SK-N-SH (cell line): Measurements from ENCODE around the gene SPI1. TPM values are rescaled to one million over a fixed set of nuclear protein-coding genes. Genes with fewer than 3 reads are reported as not detected.

Source experiments
- CTCF ChIA-PET: fragments of 300-600, 350-600 bp; formaldehyde crosslinking; extraction: SDS; loops from one replicate; lab custom pipeline; 2021; lab: Yijun Ruan, JAX
- POLR2A ChIA-PET: fragments of 350-600 bp; sonication (Branson Sonifier 250); formaldehyde crosslinking; extraction: SDS; loops from one replicate; lab custom pipeline; 2020; ENCODE audit warnings: antibody characterized with exemption, inconsistent platforms; lab: Yijun Ruan, JAX
- DNase-seq: peaks from one replicate; pipeline ENCODE4 v3.0.0; 2012
- H2AFZ ChIP-seq: fragments of 200-600 bp; sonication (generic); 2 replicates; pipeline ENCODE4 v1.8.1; 2016; ENCODE audit warnings: antibody characterized with exemption, mild to moderate bottlenecking, low read depth
- H3F3A ChIP-seq: fragments of 200-600 bp; sonication (generic); replicated peaks from 2 replicates; pipeline ENCODE3; 2016; ENCODE audit warnings: antibody characterized with exemption, mild to moderate bottlenecking; ENCODE audit not compliant: insufficient read depth
- H3K27ac ChIP-seq, 2 experiments: fragments of 200-500 bp in 1 of 2; fragments of 200-600 bp in 1 of 2; sonication (Bioruptor generic) in 1 of 2; sonication (generic), shearing (Covaris generic) in 1 of 2; 2 replicates each; pipeline versions ENCODE4 v1.5.1 to v1.6.1; 2014 to 2016; ENCODE audit warnings: low read depth in 2 of 2, inconsistent platforms in 1 of 2, low read length in 1 of 2, mild to moderate bottlenecking in 1 of 2, mixed read lengths in 1 of 2
- H3K27me3 ChIP-seq: fragments of 200-600 bp; sonication (generic), shearing (Covaris generic); 2 replicates; pipeline ENCODE4 v1.6.1; 2016; ENCODE audit warnings: mixed run types; ENCODE audit not compliant: insufficient read depth
- H3K36me3 ChIP-seq, 2 experiments: fragments of 200-500 bp in 1 of 2; fragments of 200-600 bp in 1 of 2; sonication (Bioruptor generic) in 1 of 2; sonication (generic) in 1 of 2; replicated peaks in 1 of 2; 2 replicates each; pipeline versions ENCODE3 to v1.5.1; 2014 to 2016; ENCODE audit warnings: low read length in 1 of 2, mild to moderate bottlenecking in 1 of 2; ENCODE audit not compliant: insufficient read depth in 2 of 2, control insufficient read depth in 1 of 2
- H3K4me1 ChIP-seq, 2 experiments: fragments of 200-500 bp in 1 of 2; fragments of 200-600 bp in 1 of 2; sonication (Bioruptor generic) in 1 of 2; sonication (generic), shearing (Covaris generic) in 1 of 2; 2 replicates each; pipeline versions ENCODE4 v1.5.1 to v1.6.1; 2014 to 2016; ENCODE audit warnings: low read depth in 1 of 2, low read length in 1 of 2, mixed run types in 1 of 2; ENCODE audit not compliant: insufficient read depth in 2 of 2, control insufficient read depth in 1 of 2
- H3K4me2 ChIP-seq: fragments of 200-600 bp; sonication (generic), shearing (Covaris generic); 2 replicates; pipeline ENCODE4 v1.6.1; 2017; ENCODE audit warnings: mixed run types
- H3K4me3 ChIP-seq, 2 experiments: fragments of 200-500 bp in 1 of 2; fragments of 200-600 bp in 1 of 2; sonication (Bioruptor generic) in 1 of 2; sonication (generic), shearing (Covaris generic) in 1 of 2; 2 replicates each; pipeline versions ENCODE4 v1.5.1 to v1.8.1; 2014 to 2016; ENCODE audit warnings: low read depth in 2 of 2, inconsistent platforms in 1 of 2, low read length in 1 of 2, mild to moderate bottlenecking in 1 of 2, mixed read lengths in 1 of 2, moderate library complexity in 1 of 2
- H3K79me2 ChIP-seq: fragments of 200-600 bp; sonication (generic); 2 replicates; pipeline ENCODE4 v1.8.1; 2017; ENCODE audit warnings: mild to moderate bottlenecking; ENCODE audit not compliant: insufficient read depth
- H3K9ac ChIP-seq: fragments of 200-600 bp; sonication (generic); 2 replicates; pipeline ENCODE4 v1.6.1; 2017; ENCODE audit warnings: mixed run types
- H3K9me2 ChIP-seq: fragments of 200-600 bp; sonication (generic); 2 replicates; pipeline ENCODE4 v1.6.1; 2017; ENCODE audit warnings: mixed run types
- H3K9me3 ChIP-seq: fragments of 200-600 bp; sonication (generic); 2 replicates; pipeline ENCODE4 v1.6.1; 2017; ENCODE audit warnings: mixed run types, mild to moderate bottlenecking, moderate library complexity
- H4K20me1 ChIP-seq: fragments of 200-600 bp; sonication (generic); 2 replicates; pipeline ENCODE4 v1.6.1; 2017; ENCODE audit warnings: mild to moderate bottlenecking, mixed run types; ENCODE audit not compliant: insufficient read depth
- CHD2 ChIP-seq: fragments of 150-350 bp; IDR thresholded peaks from 2 replicates; pipeline ENCODE4 v1.6.1; 2018; ENCODE audit warnings: low read length; ENCODE audit not compliant: partially characterized antibody
- EZH2phosphoT487 ChIP-seq: fragments of 200-600 bp; sonication (generic); IDR thresholded peaks from 2 replicates; pipeline ENCODE4 v1.6.1; 2017; ENCODE audit warnings: low read depth, mixed run types, mild to moderate bottlenecking, antibody characterized with exemption, moderate library complexity, borderline replicate concordance
- FOXM1 ChIP-seq: IDR thresholded peaks from 2 replicates; pipeline ENCODE4 v1.4.0; 2012; ENCODE audit warnings: low read depth, mild to moderate bottlenecking
- MEF2A ChIP-seq: IDR thresholded peaks from 2 replicates; pipeline ENCODE4 v1.4.0; 2012; ENCODE audit warnings: low read depth, borderline replicate concordance
- NFIC ChIP-seq: IDR thresholded peaks from 2 replicates; pipeline ENCODE4 v1.4.0; 2012; ENCODE audit warnings: borderline replicate concordance
- POLR2AphosphoS5 ChIP-seq: IDR thresholded peaks from 2 replicates; pipeline ENCODE4 v1.6.1; 2012; ENCODE audit warnings: low read depth, low read length
- RAD21 ChIP-seq: IDR thresholded peaks from 2 replicates; pipeline ENCODE4 v1.6.1; 2012; ENCODE audit warnings: mild to moderate bottlenecking, low read length
- TEAD4 ChIP-seq: IDR thresholded peaks from 2 replicates; pipeline ENCODE4 v1.4.0; 2012; ENCODE audit warnings: mild to moderate bottlenecking, borderline replicate concordance; ENCODE audit not compliant: insufficient read depth
- YY1 ChIP-seq: IDR thresholded peaks from 2 replicates; pipeline ENCODE4 v1.4.0; 2012; ENCODE audit warnings: low read depth, mild to moderate bottlenecking
- WGBS: methylation state at CpG from one replicate; pipeline ENCODE4 v1.1.6; 2017; ENCODE audit warnings: low lambda C conversion rate; 5-methylcytosine and 5-hydroxymethylcytosine counted together
- polyA plus RNA-seq, 3 experiments: library from polyadenylated mRNA; depleted of rRNA; stranded (reverse); fragments of >200 nt; gene quantifications; 2 replicates each; pipeline ENCODE4 v1.2.3, GENCODE V29; 2012
- TF ChIP-seq, protein P1 (sequence below): IDR thresholded peaks from 2 replicates; pipeline ENCODE4 v1.4.0; 2012; ENCODE audit warnings: low read depth
- TF ChIP-seq, protein P2 (sequence below): IDR thresholded peaks from 2 replicates; pipeline ENCODE4 v1.4.0; 2012; ENCODE audit warnings: low read depth, borderline replicate concordance
- TF ChIP-seq, protein P3 (sequence below): IDR thresholded peaks from 2 replicates; pipeline ENCODE4 v1.4.0; 2012; ENCODE audit warnings: low read depth, borderline replicate concordance
- TF ChIP-seq, protein P4 (sequence below): fragments of 150-350 bp; IDR thresholded peaks from 2 replicates; pipeline ENCODE4 v1.6.1; 2016; ENCODE audit warnings: mild to moderate bottlenecking, low read depth, low read length
- TF ChIP-seq, protein P5 (sequence below): IDR thresholded peaks from 2 replicates; pipeline ENCODE4 v1.6.1; 2012; ENCODE audit warnings: mild to moderate bottlenecking, low read depth, low read length, moderate library complexity

Gene SPI1
- polyA plus RNA-seq, 1 of the 3 experiments (the other 2 are of a cell fraction): not detected

DNA sequence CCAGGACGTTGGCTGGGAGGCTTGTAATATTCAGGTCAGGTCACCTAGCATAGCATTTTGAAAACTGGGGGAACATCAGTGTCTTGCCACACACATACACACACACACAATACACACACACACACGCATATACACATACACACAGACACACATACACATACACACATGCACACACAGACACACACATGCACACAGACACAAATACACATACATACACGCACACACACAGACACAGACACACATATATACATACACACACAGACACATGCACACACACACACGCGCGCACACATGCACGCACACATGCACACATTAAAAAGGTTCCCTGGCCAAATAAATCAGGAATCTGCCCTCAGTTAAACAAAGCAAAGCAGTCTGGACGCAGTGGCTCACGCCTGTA, 38.3 kb downstream of the SPI1 start:
- POLR2A ChIA-PET: no interaction called here
- Histone ChIP-seq H3K4me2 (no peak overlapping the region), H3K79me2 (no peaks in the 10 kb centered on the region), H3K27ac (no peak overlapping the region), H3F3A (no peaks in the 10 kb centered on the region), H3K4me1 (no peaks in the 10 kb centered on the region), H3K9me3 (no peaks in the 10 kb centered on the region), H4K20me1 (no peaks in the 10 kb centered on the region), H3K27me3 (no peaks in the 10 kb centered on the region)
- WGBS: 88% methylated on average over 8 of the region's 9 CpGs
- CTCF ChIA-PET: interaction anchor here (1.0 to 1.3 kb wide), 2 partner anchors 81 kb away, joined by 3 read pairs; no protein-coding TSS in a partner anchor
- TF ChIP-seq, protein P1, sequence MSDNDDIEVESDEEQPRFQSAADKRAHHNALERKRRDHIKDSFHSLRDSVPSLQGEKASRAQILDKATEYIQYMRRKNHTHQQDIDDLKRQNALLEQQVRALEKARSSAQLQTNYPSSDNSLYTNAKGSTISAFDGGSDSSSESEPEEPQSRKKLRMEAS: no peak
- no peak for TF ChIP-seq CHD2
- no peak for TF ChIP-seq MEF2A
- TF ChIP-seq, all 33 proteins: peak for 0
- Histone ChIP-seq H2AFZ (no peak overlapping the region), H3K4me3 (no peak overlapping the region), H3K9ac (no peak overlapping the region), H3K9me2 (no peaks in the 10 kb centered on the region), H3K36me3 (no peaks in the 10 kb centered on the region)
- no peak for DNase-seq

DNA sequence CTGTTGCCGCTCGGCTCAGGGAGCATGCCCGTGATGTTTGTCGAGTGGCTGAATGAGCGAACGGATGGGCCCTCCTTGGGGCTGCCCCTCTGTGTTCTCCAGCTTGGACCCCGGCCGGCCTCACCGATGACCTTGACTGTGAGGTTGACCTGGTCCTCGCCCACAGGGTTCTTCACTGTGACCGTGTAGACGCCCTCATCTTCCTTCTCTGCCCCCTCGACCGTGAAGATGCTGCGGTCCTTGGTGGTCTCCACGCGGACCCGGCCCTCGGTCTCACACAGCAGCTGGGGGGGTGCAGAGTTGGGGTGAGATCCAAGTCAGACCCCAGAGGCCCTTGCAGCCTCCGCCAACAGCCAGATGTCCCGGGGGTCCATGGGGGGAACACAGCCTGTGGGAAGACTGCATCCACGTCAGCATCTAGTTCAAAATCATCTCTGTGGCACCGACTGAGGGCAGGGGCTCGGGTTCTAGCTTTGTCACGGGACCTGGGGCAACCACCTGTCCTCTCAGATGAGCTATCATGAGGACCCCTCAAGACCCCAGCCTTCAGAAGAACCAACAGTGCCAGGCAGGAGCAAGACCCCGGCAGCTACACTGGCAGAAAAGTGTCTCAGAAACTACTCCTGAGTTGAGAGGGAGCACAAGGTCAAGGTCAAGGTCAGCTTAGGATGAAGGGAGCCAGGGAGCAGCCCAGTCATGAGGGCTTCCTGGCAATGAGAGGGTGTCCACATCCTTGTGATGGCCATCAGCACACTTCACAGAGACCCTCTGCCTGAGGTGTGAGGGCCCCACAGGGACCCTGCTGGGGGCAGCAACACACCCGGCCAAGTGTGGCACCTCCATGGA, 39.7 kb downstream of the SPI1 start:
- Histone ChIP-seq H2AFZ (no peak overlapping the region), H3K27ac (no peak overlapping the region), H3K79me2 (no peaks in the 10 kb centered on the region), H3K9ac (no peak overlapping the region), H3K9me3 (no peaks in the 10 kb centered on the region), H3K27me3 (no peaks in the 10 kb centered on the region), H3F3A (no peaks in the 10 kb centered on the region), H3K36me3 (no peaks in the 10 kb centered on the region), H3K9me2 (no peaks in the 10 kb centered on the region), H4K20me1 (no peaks in the 10 kb centered on the region), H3K4me3 (no peak overlapping the region), H3K4me2 (no peak overlapping the region), H3K4me1 (no peaks in the 10 kb centered on the region)
- 90% methylated on average over 19 of the region's 27 CpGs for WGBS
- ChIA-PET CTCF (interaction anchor here (0.8 kb wide), 1 partner anchor 16 kb away, joined by 3 read pairs; no protein-coding TSS in a partner anchor), POLR2A (no interaction called here)
- TF ChIP-seq CHD2: no peak
- TF ChIP-seq NFIC: no peak
- TF ChIP-seq RAD21: no peak
- TF ChIP-seq FOXM1: no peak
- TF ChIP-seq, protein P2, sequence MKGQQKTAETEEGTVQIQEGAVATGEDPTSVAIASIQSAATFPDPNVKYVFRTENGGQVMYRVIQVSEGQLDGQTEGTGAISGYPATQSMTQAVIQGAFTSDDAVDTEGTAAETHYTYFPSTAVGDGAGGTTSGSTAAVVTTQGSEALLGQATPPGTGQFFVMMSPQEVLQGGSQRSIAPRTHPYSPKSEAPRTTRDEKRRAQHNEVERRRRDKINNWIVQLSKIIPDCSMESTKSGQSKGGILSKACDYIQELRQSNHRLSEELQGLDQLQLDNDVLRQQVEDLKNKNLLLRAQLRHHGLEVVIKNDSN: no peak
- TF ChIP-seq, protein P3, sequence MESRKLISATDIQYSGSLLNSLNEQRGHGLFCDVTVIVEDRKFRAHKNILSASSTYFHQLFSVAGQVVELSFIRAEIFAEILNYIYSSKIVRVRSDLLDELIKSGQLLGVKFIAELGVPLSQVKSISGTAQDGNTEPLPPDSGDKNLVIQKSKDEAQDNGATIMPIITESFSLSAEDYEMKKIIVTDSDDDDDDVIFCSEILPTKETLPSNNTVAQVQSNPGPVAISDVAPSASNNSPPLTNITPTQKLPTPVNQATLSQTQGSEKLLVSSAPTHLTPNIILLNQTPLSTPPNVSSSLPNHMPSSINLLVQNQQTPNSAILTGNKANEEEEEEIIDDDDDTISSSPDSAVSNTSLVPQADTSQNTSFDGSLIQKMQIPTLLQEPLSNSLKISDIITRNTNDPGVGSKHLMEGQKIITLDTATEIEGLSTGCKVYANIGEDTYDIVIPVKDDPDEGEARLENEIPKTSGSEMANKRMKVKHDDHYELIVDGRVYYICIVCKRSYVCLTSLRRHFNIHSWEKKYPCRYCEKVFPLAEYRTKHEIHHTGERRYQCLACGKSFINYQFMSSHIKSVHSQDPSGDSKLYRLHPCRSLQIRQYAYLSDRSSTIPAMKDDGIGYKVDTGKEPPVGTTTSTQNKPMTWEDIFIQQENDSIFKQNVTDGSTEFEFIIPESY: no peak
- no peak for TF ChIP-seq EZH2phosphoT487
- TF ChIP-seq POLR2AphosphoS5: no peak
- TF ChIP-seq YY1: no peak
- TF ChIP-seq, protein P4, sequence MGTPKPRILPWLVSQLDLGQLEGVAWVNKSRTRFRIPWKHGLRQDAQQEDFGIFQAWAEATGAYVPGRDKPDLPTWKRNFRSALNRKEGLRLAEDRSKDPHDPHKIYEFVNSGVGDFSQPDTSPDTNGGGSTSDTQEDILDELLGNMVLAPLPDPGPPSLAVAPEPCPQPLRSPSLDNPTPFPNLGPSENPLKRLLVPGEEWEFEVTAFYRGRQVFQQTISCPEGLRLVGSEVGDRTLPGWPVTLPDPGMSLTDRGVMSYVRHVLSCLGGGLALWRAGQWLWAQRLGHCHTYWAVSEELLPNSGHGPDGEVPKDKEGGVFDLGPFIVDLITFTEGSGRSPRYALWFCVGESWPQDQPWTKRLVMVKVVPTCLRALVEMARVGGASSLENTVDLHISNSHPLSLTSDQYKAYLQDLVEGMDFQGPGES: no peak
- TF ChIP-seq TEAD4: no peak
- TF ChIP-seq, protein P5, sequence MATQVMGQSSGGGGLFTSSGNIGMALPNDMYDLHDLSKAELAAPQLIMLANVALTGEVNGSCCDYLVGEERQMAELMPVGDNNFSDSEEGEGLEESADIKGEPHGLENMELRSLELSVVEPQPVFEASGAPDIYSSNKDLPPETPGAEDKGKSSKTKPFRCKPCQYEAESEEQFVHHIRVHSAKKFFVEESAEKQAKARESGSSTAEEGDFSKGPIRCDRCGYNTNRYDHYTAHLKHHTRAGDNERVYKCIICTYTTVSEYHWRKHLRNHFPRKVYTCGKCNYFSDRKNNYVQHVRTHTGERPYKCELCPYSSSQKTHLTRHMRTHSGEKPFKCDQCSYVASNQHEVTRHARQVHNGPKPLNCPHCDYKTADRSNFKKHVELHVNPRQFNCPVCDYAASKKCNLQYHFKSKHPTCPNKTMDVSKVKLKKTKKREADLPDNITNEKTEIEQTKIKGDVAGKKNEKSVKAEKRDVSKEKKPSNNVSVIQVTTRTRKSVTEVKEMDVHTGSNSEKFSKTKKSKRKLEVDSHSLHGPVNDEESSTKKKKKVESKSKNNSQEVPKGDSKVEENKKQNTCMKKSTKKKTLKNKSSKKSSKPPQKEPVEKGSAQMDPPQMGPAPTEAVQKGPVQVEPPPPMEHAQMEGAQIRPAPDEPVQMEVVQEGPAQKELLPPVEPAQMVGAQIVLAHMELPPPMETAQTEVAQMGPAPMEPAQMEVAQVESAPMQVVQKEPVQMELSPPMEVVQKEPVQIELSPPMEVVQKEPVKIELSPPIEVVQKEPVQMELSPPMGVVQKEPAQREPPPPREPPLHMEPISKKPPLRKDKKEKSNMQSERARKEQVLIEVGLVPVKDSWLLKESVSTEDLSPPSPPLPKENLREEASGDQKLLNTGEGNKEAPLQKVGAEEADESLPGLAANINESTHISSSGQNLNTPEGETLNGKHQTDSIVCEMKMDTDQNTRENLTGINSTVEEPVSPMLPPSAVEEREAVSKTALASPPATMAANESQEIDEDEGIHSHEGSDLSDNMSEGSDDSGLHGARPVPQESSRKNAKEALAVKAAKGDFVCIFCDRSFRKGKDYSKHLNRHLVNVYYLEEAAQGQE: no peak
- no peak for TF ChIP-seq MEF2A
- no peak for DNase-seq
